ENCODE results near the gene DENND5B.

DNA sequence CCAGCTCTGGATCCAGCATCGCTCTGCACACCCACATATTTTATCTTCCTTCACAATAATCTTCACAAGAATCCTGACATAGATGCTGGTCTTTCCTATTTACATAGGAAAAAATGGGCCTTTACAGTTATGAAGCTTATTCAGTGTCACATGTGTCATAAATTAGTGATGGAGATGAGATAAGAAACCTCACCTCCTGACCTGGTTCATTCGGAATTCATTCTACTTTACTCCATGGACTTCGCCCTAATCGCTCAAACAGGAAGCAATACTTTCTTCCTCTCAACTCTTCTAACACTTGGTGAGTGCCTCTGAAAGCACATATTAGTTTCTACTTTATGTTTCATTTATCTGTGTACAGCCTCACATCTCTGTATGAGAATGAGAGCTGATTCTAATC lies 253.0 kb downstream of the DENND5B start:
- TF ChIP-seq ZSCAN5A (tag by site-specific recombination; IDR thresholded peaks at IDR 0.05) (no peak), ZNF585B (tag by site-specific recombination; IDR thresholded peaks at IDR 0.05) (no peak), CTCF (tag by site-specific recombination; IDR thresholded peaks at IDR 0.05) (no peak), ZNF791 (tag by site-specific recombination; IDR thresholded peaks at IDR 0.05) (no peak), ZNF324 (tag by site-specific recombination; IDR thresholded peaks at IDR 0.05) (no peak), ZNF239 (tag by site-specific recombination; IDR thresholded peaks at IDR 0.05) (no peak), PRDM1 (tag by site-specific recombination; IDR thresholded peaks at IDR 0.05) (no peak), ZNF121 (tag by site-specific recombination; IDR thresholded peaks at IDR 0.05) (no peak), YY1 (tag by site-specific recombination; IDR thresholded peaks at IDR 0.05) (no peak)
- TF ChIP-seq, protein P1, sequence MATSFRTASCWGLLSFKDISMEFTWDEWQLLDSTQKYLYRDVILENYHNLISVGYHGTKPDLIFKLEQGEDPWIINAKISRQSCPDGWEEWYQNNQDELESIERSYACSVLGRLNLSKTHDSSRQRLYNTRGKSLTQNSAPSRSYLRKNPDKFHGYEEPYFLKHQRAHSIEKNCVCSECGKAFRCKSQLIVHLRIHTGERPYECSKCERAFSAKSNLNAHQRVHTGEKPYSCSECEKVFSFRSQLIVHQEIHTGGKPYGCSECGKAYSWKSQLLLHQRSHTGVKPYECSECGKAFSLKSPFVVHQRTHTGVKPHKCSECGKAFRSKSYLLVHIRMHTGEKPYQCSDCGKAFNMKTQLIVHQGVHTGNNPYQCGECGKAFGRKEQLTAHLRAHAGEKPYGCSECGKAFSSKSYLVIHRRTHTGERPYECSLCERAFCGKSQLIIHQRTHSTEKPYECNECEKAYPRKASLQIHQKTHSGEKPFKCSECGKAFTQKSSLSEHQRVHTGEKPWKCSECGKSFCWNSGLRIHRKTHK (tag by site-specific recombination; IDR thresholded peaks at IDR 0.05): no peak
- TF ChIP-seq, protein P2, sequence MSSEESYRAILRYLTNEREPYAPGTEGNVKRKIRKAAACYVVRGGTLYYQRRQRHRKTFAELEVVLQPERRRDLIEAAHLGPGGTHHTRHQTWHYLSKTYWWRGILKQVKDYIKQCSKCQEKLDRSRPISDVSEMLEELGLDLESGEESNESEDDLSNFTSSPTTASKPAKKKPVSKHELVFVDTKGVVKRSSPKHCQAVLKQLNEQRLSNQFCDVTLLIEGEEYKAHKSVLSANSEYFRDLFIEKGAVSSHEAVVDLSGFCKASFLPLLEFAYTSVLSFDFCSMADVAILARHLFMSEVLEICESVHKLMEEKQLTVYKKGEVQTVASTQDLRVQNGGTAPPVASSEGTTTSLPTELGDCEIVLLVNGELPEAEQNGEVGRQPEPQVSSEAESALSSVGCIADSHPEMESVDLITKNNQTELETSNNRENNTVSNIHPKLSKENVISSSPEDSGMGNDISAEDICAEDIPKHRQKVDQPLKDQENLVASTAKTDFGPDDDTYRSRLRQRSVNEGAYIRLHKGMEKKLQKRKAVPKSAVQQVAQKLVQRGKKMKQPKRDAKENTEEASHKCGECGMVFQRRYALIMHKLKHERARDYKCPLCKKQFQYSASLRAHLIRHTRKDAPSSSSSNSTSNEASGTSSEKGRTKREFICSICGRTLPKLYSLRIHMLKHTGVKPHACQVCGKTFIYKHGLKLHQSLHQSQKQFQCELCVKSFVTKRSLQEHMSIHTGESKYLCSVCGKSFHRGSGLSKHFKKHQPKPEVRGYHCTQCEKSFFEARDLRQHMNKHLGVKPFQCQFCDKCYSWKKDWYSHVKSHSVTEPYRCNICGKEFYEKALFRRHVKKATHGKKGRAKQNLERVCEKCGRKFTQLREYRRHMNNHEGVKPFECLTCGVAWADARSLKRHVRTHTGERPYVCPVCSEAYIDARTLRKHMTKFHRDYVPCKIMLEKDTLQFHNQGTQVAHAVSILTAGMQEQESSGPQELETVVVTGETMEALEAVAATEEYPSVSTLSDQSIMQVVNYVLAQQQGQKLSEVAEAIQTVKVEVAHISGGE (tag by site-specific recombination; conservative IDR thresholded peaks at IDR 0.05; ENCODE audit: low read depth): no peak
- TF ChIP-seq, protein P3, sequence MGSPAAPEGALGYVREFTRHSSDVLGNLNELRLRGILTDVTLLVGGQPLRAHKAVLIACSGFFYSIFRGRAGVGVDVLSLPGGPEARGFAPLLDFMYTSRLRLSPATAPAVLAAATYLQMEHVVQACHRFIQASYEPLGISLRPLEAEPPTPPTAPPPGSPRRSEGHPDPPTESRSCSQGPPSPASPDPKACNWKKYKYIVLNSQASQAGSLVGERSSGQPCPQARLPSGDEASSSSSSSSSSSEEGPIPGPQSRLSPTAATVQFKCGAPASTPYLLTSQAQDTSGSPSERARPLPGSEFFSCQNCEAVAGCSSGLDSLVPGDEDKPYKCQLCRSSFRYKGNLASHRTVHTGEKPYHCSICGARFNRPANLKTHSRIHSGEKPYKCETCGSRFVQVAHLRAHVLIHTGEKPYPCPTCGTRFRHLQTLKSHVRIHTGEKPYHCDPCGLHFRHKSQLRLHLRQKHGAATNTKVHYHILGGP (tag by site-specific recombination; IDR thresholded peaks at IDR 0.05): no peak

Data from HEK293 (cell line).